Skeletal muscle satellite cell (primary cell): ENCODE measurements around the gene THRB.

Experiments
- H3K27me3 ChIP-seq: 2 replicates; pipeline ENCODE4 v1.7.0; 2013; ENCODE audit warnings: low read length; ENCODE audit not compliant: control insufficient read depth, insufficient read depth
- H3K36me3 ChIP-seq: 2 replicates; pipeline ENCODE4 v1.7.0; 2013; ENCODE audit warnings: mild to moderate bottlenecking, control low read depth, low read length; ENCODE audit not compliant: insufficient read depth
- H3K4me1 ChIP-seq: 2 replicates; pipeline ENCODE4 v1.7.0; 2013; ENCODE audit warnings: low read length; ENCODE audit not compliant: control insufficient read depth, insufficient read depth
- H3K4me2 ChIP-seq: 2 replicates; pipeline ENCODE4 v1.7.0; 2013; ENCODE audit warnings: mild to moderate bottlenecking, low read length
- H3K4me3 ChIP-seq: 2 replicates; pipeline ENCODE4 v1.7.0; 2013; ENCODE audit warnings: low read length
- H3K9ac ChIP-seq: 2 replicates; pipeline ENCODE4 v1.7.0; 2013; ENCODE audit warnings: mild to moderate bottlenecking, low read depth, low read length, moderate library complexity
- H3K9me3 ChIP-seq: replicated peaks from 2 replicates; pipeline ENCODE4 v1.7.0; 2013; ENCODE audit warnings: mild to moderate bottlenecking, control low read depth, low read length

Gene THRB

GRCh38 chr3:24382647-24383046 lies 112.0 kb downstream of the THRB start:
- H3K4me3 ChIP-seq: no peak overlapping the region
- peaks cover 12% of the 10 kb centered on the region for H3K4me1 ChIP-seq
- H3K4me2 ChIP-seq: no peak overlapping the region
- H3K36me3 ChIP-seq: no peaks in the 10 kb centered on the region
- H3K9me3 ChIP-seq: no peaks in the 10 kb centered on the region
- H3K27me3 ChIP-seq: no peaks in the 10 kb centered on the region
- H3K9ac ChIP-seq: no peak overlapping the region

- Histone ChIP-seq H3K4me1 (no peaks in the 10 kb centered on the region), H3K36me3 (no peaks in the 10 kb centered on the region), H3K9ac (no peak overlapping the region), H3K27me3 (no peaks in the 10 kb centered on the region), H3K9me3 (no peaks in the 10 kb centered on the region), H3K4me3 (no peak overlapping the region), H3K4me2 (no peak overlapping the region)
These were observed 114.7 kb downstream of the THRB start for GRCh38 chr3:24379936-24380335.

GRCh38 chr3:24378313-24378712 lies 116.3 kb downstream of the THRB start:
- H3K27me3 ChIP-seq: no peaks in the 10 kb centered on the region
- H3K9ac ChIP-seq: no peak overlapping the region
- H3K36me3 ChIP-seq: no peaks in the 10 kb centered on the region
- H3K4me2 ChIP-seq: no peak overlapping the region
- H3K4me1 ChIP-seq: no peaks in the 10 kb centered on the region
- H3K9me3 ChIP-seq: no peaks in the 10 kb centered on the region
- H3K4me3 ChIP-seq: no peak overlapping the region

GRCh38 chr3:24377218-24377993 lies 117.2 kb downstream of the THRB start:
- no peaks in the 10 kb centered on the region for H3K9me3 ChIP-seq
- no peaks in the 10 kb centered on the region for H3K4me1 ChIP-seq
- no peaks in the 10 kb centered on the region for H3K36me3 ChIP-seq
- H3K4me3 ChIP-seq: no peak overlapping the region
- H3K9ac ChIP-seq: no peak overlapping the region
- H3K27me3 ChIP-seq: no peaks in the 10 kb centered on the region
- no peak overlapping the region for H3K4me2 ChIP-seq

GRCh38 chr3:24375947-24376384 lies 118.7 kb downstream of the THRB start:
- no peaks in the 10 kb centered on the region for H3K27me3 ChIP-seq
- no peaks in the 10 kb centered on the region for H3K36me3 ChIP-seq
- no peak overlapping the region for H3K4me3 ChIP-seq
- no peaks in the 10 kb centered on the region for H3K4me1 ChIP-seq
- H3K4me2 ChIP-seq: no peak overlapping the region
- H3K9me3 ChIP-seq: no peaks in the 10 kb centered on the region
- no peak overlapping the region for H3K9ac ChIP-seq

GRCh38 chr3:24374801-24375200 lies 119.8 kb downstream of the THRB start:
- no peaks in the 10 kb centered on the region for H3K9me3 ChIP-seq
- H3K4me2 ChIP-seq: no peak overlapping the region
- no peak overlapping the region for H3K9ac ChIP-seq
- no peaks in the 10 kb centered on the region for H3K4me1 ChIP-seq
- no peak overlapping the region for H3K4me3 ChIP-seq
- no peaks in the 10 kb centered on the region for H3K36me3 ChIP-seq
- H3K27me3 ChIP-seq: no peaks in the 10 kb centered on the region

GRCh38 chr3:24373198-24373959 lies 121.3 kb downstream of the THRB start:
- Histone ChIP-seq H3K9ac (no peak overlapping the region), H3K9me3 (no peaks in the 10 kb centered on the region), H3K27me3 (no peaks in the 10 kb centered on the region), H3K4me2 (no peak overlapping the region), H3K4me1 (no peaks in the 10 kb centered on the region), H3K36me3 (no peaks in the 10 kb centered on the region), H3K4me3 (no peak overlapping the region)

GRCh38 chr3:24372559-24373197 lies 122.0 kb downstream of the THRB start:
- Histone ChIP-seq H3K4me2 (no peak overlapping the region), H3K4me1 (no peaks in the 10 kb centered on the region), H3K36me3 (no peaks in the 10 kb centered on the region), H3K9ac (no peak overlapping the region), H3K9me3 (no peaks in the 10 kb centered on the region), H3K27me3 (no peaks in the 10 kb centered on the region), H3K4me3 (no peak overlapping the region)

GRCh38 chr3:24370352-24371090 lies 124.1 kb downstream of the THRB start:
- no peaks in the 10 kb centered on the region for H3K36me3 ChIP-seq
- H3K4me1 ChIP-seq: peaks cover 3% of the 10 kb centered on the region
- H3K4me2 ChIP-seq: no peak overlapping the region
- H3K9me3 ChIP-seq: no peaks in the 10 kb centered on the region
- H3K27me3 ChIP-seq: no peaks in the 10 kb centered on the region
- H3K9ac ChIP-seq: no peak overlapping the region
- H3K4me3 ChIP-seq: no peak overlapping the region

GRCh38 chr3:24368605-24369004 lies 126.0 kb downstream of the THRB start:
- no peak overlapping the region for H3K4me2 ChIP-seq
- no peaks in the 10 kb centered on the region for H3K27me3 ChIP-seq
- no peak overlapping the region for H3K9ac ChIP-seq
- no peaks in the 10 kb centered on the region for H3K36me3 ChIP-seq
- peaks cover 12% of the 10 kb centered on the region for H3K4me1 ChIP-seq
- H3K4me3 ChIP-seq: no peak overlapping the region
- no peaks in the 10 kb centered on the region for H3K9me3 ChIP-seq

GRCh38 chr3:24367664-24368264 lies 126.9 kb downstream of the THRB start:
- no peak overlapping the region for H3K9ac ChIP-seq
- H3K4me1 ChIP-seq: peaks cover 17% of the 10 kb centered on the region
- no peaks in the 10 kb centered on the region for H3K27me3 ChIP-seq
- no peaks in the 10 kb centered on the region for H3K36me3 ChIP-seq
- H3K9me3 ChIP-seq: no peaks in the 10 kb centered on the region
- no peak overlapping the region for H3K4me2 ChIP-seq
- H3K4me3 ChIP-seq: no peak overlapping the region
